Lower leg skin (tissue), 4 donors: ENCODE data around the gene IGSF21. TPM values are rescaled to one million over a fixed set of nuclear protein-coding genes. Genes with fewer than 3 reads are reported as not detected.
"Not testable (repeated sequence)": the region's sequence is repeated elsewhere in the genome, so short reads cannot be mapped to it uniquely, and the experiment has no call there.

Experiments used
- DNase-seq, 2 donors: peaks; one replicate each; pipeline ENCODE4 v3.0.0-alpha.2; 2019; ENCODE audit warnings: low spot score in 2 of 2
- H3K4me3 ChIP-seq: fragments of 200-600 bp; sonication (generic); 2 replicates; pipeline ENCODE4 v1.5.1; 2017; ENCODE audit warnings: mild to moderate bottlenecking, low read depth; ENCODE audit not compliant: poor library complexity, severe bottlenecking
- POLR2A ChIP-seq, 2 donors: fragments of 450-650 bp; IDR thresholded peaks; one replicate each; pipeline ENCODE4 v1.6.1; 2016 to 2017; ENCODE audit warnings: antibody characterized with exemption in 2 of 2, mild to moderate bottlenecking in 1 of 2, moderate library complexity in 1 of 2
- WGBS, 2 donors: methylation state at CpG; one replicate each; pipeline ENCODE4 v1.1.5; 2018; 5-methylcytosine and 5-hydroxymethylcytosine counted together
- intact Hi-C: fragments of 100-400 bp; cut with DNase I; formaldehyde crosslinking; loops from one replicate; pipeline ENCODE4 v1.15.0; 2023; ENCODE audit warnings: low total_unique reads
- total RNA-seq, 4 donors: library from RNA; depleted of rRNA; stranded (reverse); fragments of >200 nt; gene quantifications; one replicate each; pipeline ENCODE4 v1.1.0, GENCODE V29; 2016
- TF ChIP-seq, protein P1 (sequence below), 3 donors: fragments of 450-650 bp; IDR thresholded peaks; one replicate each; pipeline ENCODE4 v1.5.1; 2016; ENCODE audit warnings: antibody characterized with exemption in 3 of 3, mild to moderate bottlenecking in 3 of 3, moderate library complexity in 2 of 3

IGSF21 gene
- total RNA-seq, 4 donors from 2014 or later: 0.66 to 3.0 (median 1.3) TPM

DNA sequence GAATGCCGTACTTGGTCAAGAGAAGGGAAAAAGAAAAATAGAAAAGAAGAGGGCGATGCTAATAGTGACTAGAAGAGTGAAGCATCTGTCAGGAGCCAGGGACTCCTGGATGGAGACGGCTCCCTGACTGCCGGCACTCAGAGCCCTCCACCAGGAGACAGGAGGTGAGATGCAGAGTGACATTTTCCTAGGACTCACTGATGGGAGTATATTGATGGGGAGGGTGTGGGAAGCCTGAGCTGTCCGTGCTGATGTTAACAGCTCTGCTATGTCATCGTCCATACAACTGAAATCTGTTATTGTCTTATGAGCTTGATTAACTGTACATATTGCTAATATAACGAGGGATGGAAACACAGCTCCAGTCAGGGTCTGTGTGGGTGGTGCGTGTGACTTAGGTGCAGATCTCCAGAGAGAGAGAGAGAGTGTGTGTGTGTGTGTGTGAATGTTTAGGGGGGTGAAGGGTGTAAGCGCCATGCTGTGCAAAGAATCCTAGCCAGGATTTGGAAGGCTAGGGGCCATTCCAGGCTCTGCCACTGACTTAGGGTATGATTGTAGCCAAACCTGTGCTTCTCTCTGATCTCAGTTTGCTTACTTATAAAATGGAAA is 250.1 kb downstream of the IGSF21 start:
- 53 to 54% methylated on average over 9 of the region's 9 CpGs for WGBS, 2 donors
- no peak overlapping the region for H3K4me3 ChIP-seq
- DNase-seq: no peak
- TF ChIP-seq POLR2A (IDR thresholded peaks at IDR 0.05): no peak
- intact Hi-C loops: no loop called here

DNA sequence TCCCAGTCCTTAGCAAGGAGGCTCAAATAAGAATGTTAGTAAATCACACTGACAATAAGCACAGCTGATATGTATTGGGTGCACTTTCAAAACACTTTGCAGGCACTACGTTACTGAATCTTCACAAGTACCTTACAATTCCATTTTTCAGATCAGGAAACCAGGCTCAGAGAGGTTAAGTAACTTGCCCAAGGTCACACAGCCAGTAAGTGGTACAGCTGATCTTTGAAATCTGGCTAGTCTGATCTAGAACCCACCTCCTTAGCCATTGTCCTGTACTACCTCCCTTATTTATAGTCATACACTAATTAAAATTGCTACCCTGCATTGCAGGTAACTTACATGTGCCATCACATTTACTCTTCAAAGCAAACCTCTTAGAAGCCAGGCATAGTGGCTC is 251.0 kb downstream of the IGSF21 start:
- 40 to 85% methylated on average over 1 of the region's 1 CpG for WGBS, 2 donors
- intact Hi-C loops: no loop called here
- H3K4me3 ChIP-seq: no peak overlapping the region
- DNase-seq: no peak
- TF ChIP-seq, protein P1, sequence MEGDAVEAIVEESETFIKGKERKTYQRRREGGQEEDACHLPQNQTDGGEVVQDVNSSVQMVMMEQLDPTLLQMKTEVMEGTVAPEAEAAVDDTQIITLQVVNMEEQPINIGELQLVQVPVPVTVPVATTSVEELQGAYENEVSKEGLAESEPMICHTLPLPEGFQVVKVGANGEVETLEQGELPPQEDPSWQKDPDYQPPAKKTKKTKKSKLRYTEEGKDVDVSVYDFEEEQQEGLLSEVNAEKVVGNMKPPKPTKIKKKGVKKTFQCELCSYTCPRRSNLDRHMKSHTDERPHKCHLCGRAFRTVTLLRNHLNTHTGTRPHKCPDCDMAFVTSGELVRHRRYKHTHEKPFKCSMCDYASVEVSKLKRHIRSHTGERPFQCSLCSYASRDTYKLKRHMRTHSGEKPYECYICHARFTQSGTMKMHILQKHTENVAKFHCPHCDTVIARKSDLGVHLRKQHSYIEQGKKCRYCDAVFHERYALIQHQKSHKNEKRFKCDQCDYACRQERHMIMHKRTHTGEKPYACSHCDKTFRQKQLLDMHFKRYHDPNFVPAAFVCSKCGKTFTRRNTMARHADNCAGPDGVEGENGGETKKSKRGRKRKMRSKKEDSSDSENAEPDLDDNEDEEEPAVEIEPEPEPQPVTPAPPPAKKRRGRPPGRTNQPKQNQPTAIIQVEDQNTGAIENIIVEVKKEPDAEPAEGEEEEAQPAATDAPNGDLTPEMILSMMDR (IDR thresholded peaks at IDR 0.05): no peak
- no peak for TF ChIP-seq POLR2A (IDR thresholded peaks at IDR 0.05)

DNA sequence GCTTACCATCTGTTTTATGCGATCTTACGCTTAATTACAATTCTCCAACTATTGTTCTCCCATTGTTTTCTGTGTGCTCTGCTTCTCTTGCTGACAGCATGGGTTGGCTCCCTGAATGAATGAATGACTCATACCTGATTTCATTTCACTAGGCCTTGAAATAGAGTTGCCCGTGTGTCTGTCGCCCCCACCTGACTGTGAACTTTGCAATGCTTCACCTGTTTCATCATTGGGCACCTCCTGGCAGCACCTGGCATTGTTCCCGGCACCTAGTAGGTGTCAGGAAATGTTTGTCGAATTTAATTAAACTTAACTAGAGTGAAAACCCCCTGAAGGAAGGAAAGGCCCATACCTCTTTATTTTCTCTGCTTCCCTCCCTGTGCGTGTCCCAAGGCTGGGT is 252.7 kb downstream of the IGSF21 start:
- no peak overlapping the region for H3K4me3 ChIP-seq
- DNase-seq: no peak
- no peak for TF ChIP-seq POLR2A (IDR thresholded peaks at IDR 0.05)
- TF ChIP-seq, protein P1 (IDR thresholded peaks at IDR 0.05): no peak
- intact Hi-C loops: no loop called here
- WGBS, 2 donors: 71 to 77% methylated on average over 7 of the region's 7 CpGs

DNA sequence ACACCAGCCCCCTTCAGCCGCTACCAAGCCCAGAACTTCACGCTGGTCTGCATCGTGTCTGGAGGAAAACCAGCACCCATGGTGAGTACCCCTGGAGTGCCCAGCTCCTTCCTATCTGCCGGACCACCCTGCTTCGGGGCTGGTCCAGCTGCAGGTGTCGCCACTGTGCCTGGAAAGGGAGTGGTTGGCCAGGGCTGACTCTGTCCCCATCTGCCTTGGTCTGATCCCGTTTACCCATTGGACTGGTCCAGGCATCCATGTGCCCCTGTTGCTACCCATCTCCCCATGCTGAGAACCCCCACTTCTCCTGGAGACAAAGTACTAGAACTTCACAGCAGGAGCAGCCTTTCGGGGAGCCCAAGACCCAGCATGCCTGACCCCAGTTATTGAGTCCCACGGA is 254.6 kb downstream of the IGSF21 start:
- intact Hi-C loops: no loop called here

DNA sequence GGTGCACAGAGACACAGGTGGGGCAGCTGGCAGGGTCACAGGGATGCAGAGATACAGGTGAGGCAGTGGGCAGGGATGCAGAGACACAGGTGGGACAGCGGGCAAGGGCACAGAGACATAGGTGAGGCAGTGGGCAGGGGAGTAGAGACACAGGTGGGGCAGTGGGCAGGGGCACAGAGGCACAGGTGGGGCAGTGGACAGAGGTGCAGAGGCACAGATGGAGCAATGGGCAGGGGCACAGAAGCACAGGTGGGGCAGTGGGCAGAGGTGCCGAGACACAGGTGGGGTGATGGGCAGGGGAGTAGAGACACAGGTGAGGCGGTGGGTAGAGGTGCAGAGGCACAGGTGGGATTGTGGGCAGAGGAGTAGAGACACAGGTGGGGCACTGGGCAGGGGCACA is 255.8 kb downstream of the IGSF21 start:
- 82 to 88% methylated on average over 3 of the region's 3 CpGs for WGBS, 2 donors
- TF ChIP-seq POLR2A (IDR thresholded peaks at IDR 0.05): no peak
- TF ChIP-seq, protein P1 (IDR thresholded peaks at IDR 0.05): no peak
- intact Hi-C loops: no loop called here
- no peak overlapping the region for H3K4me3 ChIP-seq
- no peak for DNase-seq

More for the DNA sequence above, 254.6 kb downstream of the IGSF21 start:
- DNase-seq: no peak
- no peak for TF ChIP-seq POLR2A (IDR thresholded peaks at IDR 0.05)
- TF ChIP-seq, protein P1 (IDR thresholded peaks at IDR 0.05): no peak
- no peak overlapping the region for H3K4me3 ChIP-seq
- 81 to 84% methylated on average over 8 of the region's 9 CpGs for WGBS, 2 donors

DNA sequence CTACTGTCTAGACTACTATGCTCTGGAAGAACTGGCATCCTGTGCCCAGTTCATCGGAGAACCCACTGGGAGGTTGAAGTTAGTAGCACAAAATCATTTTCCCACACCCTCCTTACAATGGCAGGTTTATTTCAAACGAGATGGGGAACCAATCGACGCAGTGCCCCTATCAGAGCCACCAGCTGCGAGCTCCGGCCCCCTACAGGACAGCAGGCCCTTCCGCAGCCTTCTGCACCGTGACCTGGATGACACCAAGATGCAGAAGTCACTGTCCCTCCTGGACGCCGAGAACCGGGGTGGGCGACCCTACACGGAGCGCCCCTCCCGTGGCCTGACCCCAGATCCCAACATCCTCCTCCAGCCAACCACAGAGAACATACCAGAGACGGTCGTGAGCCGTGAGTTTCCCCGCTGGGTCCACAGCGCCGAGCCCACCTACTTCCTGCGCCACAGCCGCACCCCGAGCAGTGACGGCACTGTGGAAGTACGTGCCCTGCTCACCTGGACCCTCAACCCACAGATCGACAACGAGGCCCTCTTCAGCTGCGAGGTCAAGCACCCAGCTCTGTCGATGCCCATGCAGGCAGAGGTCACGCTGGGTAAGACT is 257.6 kb downstream of the IGSF21 start:
- H3K4me3 ChIP-seq: no peak overlapping the region
- no peak for TF ChIP-seq POLR2A (IDR thresholded peaks at IDR 0.05)
- TF ChIP-seq, protein P1 (IDR thresholded peaks at IDR 0.05): no peak
- intact Hi-C loops: no loop called here
- 85 to 90% methylated on average over 29 to 31 of the region's 31 CpGs for WGBS, 2 donors
- DNase-seq: no peak

DNA sequence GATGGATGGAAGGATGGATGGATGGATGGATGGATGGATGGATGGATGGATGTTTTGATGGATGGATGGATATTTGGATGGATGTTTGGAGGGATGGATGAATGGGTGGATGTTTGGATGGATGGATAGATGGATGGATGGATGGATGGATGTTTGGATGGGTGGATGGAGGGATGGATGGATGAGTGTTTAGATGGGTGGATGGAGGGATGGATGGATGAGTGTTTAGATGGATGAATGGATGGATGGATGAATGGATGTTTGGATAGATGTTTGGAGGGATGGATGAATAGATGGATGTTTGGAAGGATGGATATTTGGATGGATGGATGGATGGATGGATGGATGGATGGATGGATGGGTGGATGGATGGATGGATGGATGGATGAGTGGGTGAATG is 264.9 kb downstream of the IGSF21 start:
- H3K4me3 ChIP-seq, DNase-seq, intact Hi-C loops: not testable (repeated sequence)
